Chondrocyte (in vitro differentiated cells): ENCODE measurements around the gene RERE. TPM values are rescaled to one million over a fixed set of nuclear protein-coding genes. Genes with fewer than 3 reads are reported as not detected.

Experiments
- DNase-seq: peaks from one replicate; pipeline ENCODE4 v3.0.0; 2021; ENCODE audit warnings: mixed read lengths, low spot score
- H3K27ac Mint-ChIP-seq: one replicate; pipeline ENCODE4 v1.8.0; 2021; ENCODE audit warnings: mild to moderate bottlenecking, moderate library complexity, mixed read lengths; ENCODE audit not compliant: unreplicated experiment
- H3K27me3 Mint-ChIP-seq: 2 replicates; pipeline ENCODE4 v1.8.0; 2021; ENCODE audit warnings: low read depth, mixed read lengths
- H3K36me3 Mint-ChIP-seq: 2 replicates; pipeline ENCODE4 v1.8.0; 2021; ENCODE audit warnings: low read depth, mixed read lengths
- H3K4me1 Mint-ChIP-seq: 2 replicates; pipeline ENCODE4 v1.8.0; 2021; ENCODE audit warnings: low read depth, mild to moderate bottlenecking, mixed read lengths
- H3K4me3 Mint-ChIP-seq: one replicate; pipeline ENCODE4 v1.8.0; 2021; ENCODE audit warnings: mild to moderate bottlenecking, moderate library complexity, mixed read lengths; ENCODE audit not compliant: unreplicated experiment
- H3K9me3 Mint-ChIP-seq: 2 replicates; pipeline ENCODE4 v1.8.0; 2021; ENCODE audit warnings: low read depth, mixed read lengths
- CTCF ChIP-seq: fragments of 200-600 bp; sonication (generic); IDR thresholded peaks from 2 replicates; pipeline ENCODE4 v1.5.0; 2021; ENCODE audit warnings: antibody characterized with exemption, mild to moderate bottlenecking, moderate library complexity
- total RNA-seq: library from RNA; stranded (reverse); gene quantifications from 3 replicates; pipeline ENCODE4 v1.2.1, GENCODE V29; 2021

Gene RERE
- total RNA-seq, 1 donor from 2014 or later: 64.9 TPM

- H3K36me3 Mint-ChIP-seq: peaks cover 1% of the 10 kb centered on the region
Observed at GRCh38 chr1:8516793-8517556, 300.5 kb downstream of the RERE start.

GRCh38 chr1:8516278-8516777, 301.1 kb downstream of the RERE start:
- no peak for TF ChIP-seq CTCF
- no peaks in the 10 kb centered on the region for H3K9me3 Mint-ChIP-seq
- no peak overlapping the region for H3K4me3 Mint-ChIP-seq
- H3K27me3 Mint-ChIP-seq: no peaks in the 10 kb centered on the region
- peaks cover 21% of the 10 kb centered on the region for H3K4me1 Mint-ChIP-seq
- peaks cover 1% of the 10 kb centered on the region for H3K36me3 Mint-ChIP-seq
- peak overlapping the region; percentile 90 for H3K27ac Mint-ChIP-seq
- DNase-seq: no peak

More at GRCh38 chr1:8516793-8517556, 300.5 kb downstream of the RERE start:
- H3K27ac Mint-ChIP-seq: peak overlapping the region; percentile 90
- DNase-seq: no peak
- no peaks in the 10 kb centered on the region for H3K9me3 Mint-ChIP-seq
- H3K27me3 Mint-ChIP-seq: no peaks in the 10 kb centered on the region
- TF ChIP-seq CTCF: no peak
- H3K4me3 Mint-ChIP-seq: no peak overlapping the region
- peaks cover 20% of the 10 kb centered on the region for H3K4me1 Mint-ChIP-seq

- H3K36me3 Mint-ChIP-seq: peaks cover 1% of the 10 kb centered on the region
- no peaks in the 10 kb centered on the region for H3K9me3 Mint-ChIP-seq
- no peak overlapping the region for H3K27ac Mint-ChIP-seq
- H3K4me1 Mint-ChIP-seq: peaks cover 38% of the 10 kb centered on the region
- no peaks in the 10 kb centered on the region for H3K27me3 Mint-ChIP-seq
- H3K4me3 Mint-ChIP-seq: no peak overlapping the region
- no peak for TF ChIP-seq CTCF
- DNase-seq: no peak
Observed at GRCh38 chr1:8512504-8512903, 304.9 kb downstream of the RERE start.

- H3K27ac Mint-ChIP-seq: peak overlapping the region; percentile 91
- no peaks in the 10 kb centered on the region for H3K27me3 Mint-ChIP-seq
- TF ChIP-seq CTCF: no peak
- H3K9me3 Mint-ChIP-seq: no peaks in the 10 kb centered on the region
- peaks cover 24% of the 10 kb centered on the region for H3K4me1 Mint-ChIP-seq
- peak overlapping the region; percentile 46 for H3K4me3 Mint-ChIP-seq
- H3K36me3 Mint-ChIP-seq: peaks cover 7% of the 10 kb centered on the region
- no peak for DNase-seq
Observed at GRCh38 chr1:8510041-8510823, 307.2 kb downstream of the RERE start.

GRCh38 chr1:8509579-8509978, 307.9 kb downstream of the RERE start:
- peaks cover 24% of the 10 kb centered on the region for H3K4me1 Mint-ChIP-seq
- peak overlapping the region; percentile 91 for H3K27ac Mint-ChIP-seq
- peaks cover 7% of the 10 kb centered on the region for H3K36me3 Mint-ChIP-seq
- no peaks in the 10 kb centered on the region for H3K27me3 Mint-ChIP-seq
- peak overlapping the region; percentile 46 for H3K4me3 Mint-ChIP-seq
- TF ChIP-seq CTCF: no peak
- no peak for DNase-seq
- H3K9me3 Mint-ChIP-seq: no peaks in the 10 kb centered on the region
